ENCODE data around the gene BRIX1. TPM values are rescaled to one million over a fixed set of nuclear protein-coding genes. Genes with fewer than 3 reads are reported as not detected.

BRIX1 gene
- polyA plus RNA-seq, 2 of the 4 experiments (the other 2 are of a cell fraction): 67.3 to 88.5 TPM

GRCh38 chr5:34932947-34933346 is 17.4 kb downstream of the BRIX1 start:
- H3K4me3 ChIP-seq: no peak overlapping the region
- no peak for DNase-seq (ENCODE audit: low read depth in 1 of 2, low spot score in 1 of 2)
- POLR2A ChIA-PET: no interaction called here
- no peak for TF ChIP-seq TP53 (CRISPR knock-in tag; IDR thresholded peaks at IDR 0.05)
- TF ChIP-seq, protein P1, sequence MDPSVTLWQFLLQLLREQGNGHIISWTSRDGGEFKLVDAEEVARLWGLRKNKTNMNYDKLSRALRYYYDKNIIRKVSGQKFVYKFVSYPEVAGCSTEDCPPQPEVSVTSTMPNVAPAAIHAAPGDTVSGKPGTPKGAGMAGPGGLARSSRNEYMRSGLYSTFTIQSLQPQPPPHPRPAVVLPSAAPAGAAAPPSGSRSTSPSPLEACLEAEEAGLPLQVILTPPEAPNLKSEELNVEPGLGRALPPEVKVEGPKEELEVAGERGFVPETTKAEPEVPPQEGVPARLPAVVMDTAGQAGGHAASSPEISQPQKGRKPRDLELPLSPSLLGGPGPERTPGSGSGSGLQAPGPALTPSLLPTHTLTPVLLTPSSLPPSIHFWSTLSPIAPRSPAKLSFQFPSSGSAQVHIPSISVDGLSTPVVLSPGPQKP (IDR thresholded peaks at IDR 0.05; ENCODE audit: low read depth, low read length): no peak
- TF ChIP-seq CEBPB (IDR thresholded peaks at IDR 0.05): no peak
- CTCF ChIA-PET: no interaction called here
- H3K4me2 ChIP-seq: no peak overlapping the region
- H3K9me3 ChIP-seq: no peaks in the 10 kb centered on the region
- H3K27ac ChIP-seq: no peak overlapping the region
- H3K4me1 ChIP-seq: peaks cover 16% of the 10 kb centered on the region
- no peak for ATAC-seq
- no peak for FAIRE-seq
- 88% methylated on average over 2 of the region's 2 CpGs for WGBS (ENCODE audit: missing lambda C conversion rate)

DNA sequence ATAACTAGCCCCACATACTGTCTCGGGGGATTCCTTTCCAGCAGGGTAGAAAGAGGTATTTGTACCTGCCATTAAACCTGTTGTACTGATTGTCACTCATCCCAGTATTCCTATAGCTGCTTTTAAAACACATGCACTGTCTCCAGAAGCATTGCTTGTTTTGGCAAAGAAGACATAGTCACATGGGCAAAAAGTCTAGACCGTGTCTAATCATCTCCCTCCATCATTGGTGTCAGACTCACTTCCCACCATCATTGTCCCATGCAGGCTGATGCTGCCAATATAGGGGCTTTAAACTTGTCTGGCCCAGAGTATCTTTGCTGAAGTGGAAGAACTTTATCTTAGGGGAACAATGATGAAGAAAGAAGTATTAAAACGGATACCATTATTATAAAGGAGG is 26.4 kb downstream of the BRIX1 start:
- ChIA-PET CTCF (no interaction called here), POLR2A (no interaction called here)
- TF ChIP-seq CHD4 (IDR thresholded peaks at IDR 0.05; ENCODE audit: borderline replicate concordance) (no peak), POLR2AphosphoS2 (conservative IDR thresholded peaks at IDR 0.05; ENCODE audit: low read length) (no peak), PHF8 (IDR thresholded peaks at IDR 0.05; ENCODE audit: borderline replicate concordance, low read depth) (no peak), SREBF2 (IDR thresholded peaks at IDR 0.05) (no peak), NFE2L2 (conservative IDR thresholded peaks at IDR 0.05; ENCODE audit: low read length) (no peak), TP53 (CRISPR knock-in tag; IDR thresholded peaks at IDR 0.05) (no peak), JUNB (IDR thresholded peaks at IDR 0.05) (no peak), FOSB (CRISPR knock-in tag; IDR thresholded peaks at IDR 0.05) (no peak), HEYL (CRISPR knock-in tag; IDR thresholded peaks at IDR 0.05) (no peak), CBX8 (IDR thresholded peaks at IDR 0.05) (no peak), FOXS1 (CRISPR knock-in tag; IDR thresholded peaks at IDR 0.05) (no peak), ZSCAN20 (CRISPR knock-in tag; IDR thresholded peaks at IDR 0.05) (no peak), PBX3 (IDR thresholded peaks at IDR 0.05) (no peak), NR3C1 (IDR thresholded peaks at IDR 0.05) (no peak)
- TF ChIP-seq, protein P2, sequence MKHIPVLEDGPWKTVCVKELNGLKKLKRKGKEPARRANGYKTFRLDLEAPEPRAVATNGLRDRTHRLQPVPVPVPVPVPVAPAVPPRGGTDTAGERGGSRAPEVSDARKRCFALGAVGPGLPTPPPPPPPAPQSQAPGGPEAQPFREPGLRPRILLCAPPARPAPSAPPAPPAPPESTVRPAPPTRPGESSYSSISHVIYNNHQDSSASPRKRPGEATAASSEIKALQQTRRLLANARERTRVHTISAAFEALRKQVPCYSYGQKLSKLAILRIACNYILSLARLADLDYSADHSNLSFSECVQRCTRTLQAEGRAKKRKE (CRISPR knock-in tag; IDR thresholded peaks at IDR 0.05; ENCODE audit: low read depth): no peak
- TF ChIP-seq, protein P3, sequence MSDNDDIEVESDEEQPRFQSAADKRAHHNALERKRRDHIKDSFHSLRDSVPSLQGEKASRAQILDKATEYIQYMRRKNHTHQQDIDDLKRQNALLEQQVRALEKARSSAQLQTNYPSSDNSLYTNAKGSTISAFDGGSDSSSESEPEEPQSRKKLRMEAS (IDR thresholded peaks at IDR 0.05): no peak
- TF ChIP-seq, protein P4, sequence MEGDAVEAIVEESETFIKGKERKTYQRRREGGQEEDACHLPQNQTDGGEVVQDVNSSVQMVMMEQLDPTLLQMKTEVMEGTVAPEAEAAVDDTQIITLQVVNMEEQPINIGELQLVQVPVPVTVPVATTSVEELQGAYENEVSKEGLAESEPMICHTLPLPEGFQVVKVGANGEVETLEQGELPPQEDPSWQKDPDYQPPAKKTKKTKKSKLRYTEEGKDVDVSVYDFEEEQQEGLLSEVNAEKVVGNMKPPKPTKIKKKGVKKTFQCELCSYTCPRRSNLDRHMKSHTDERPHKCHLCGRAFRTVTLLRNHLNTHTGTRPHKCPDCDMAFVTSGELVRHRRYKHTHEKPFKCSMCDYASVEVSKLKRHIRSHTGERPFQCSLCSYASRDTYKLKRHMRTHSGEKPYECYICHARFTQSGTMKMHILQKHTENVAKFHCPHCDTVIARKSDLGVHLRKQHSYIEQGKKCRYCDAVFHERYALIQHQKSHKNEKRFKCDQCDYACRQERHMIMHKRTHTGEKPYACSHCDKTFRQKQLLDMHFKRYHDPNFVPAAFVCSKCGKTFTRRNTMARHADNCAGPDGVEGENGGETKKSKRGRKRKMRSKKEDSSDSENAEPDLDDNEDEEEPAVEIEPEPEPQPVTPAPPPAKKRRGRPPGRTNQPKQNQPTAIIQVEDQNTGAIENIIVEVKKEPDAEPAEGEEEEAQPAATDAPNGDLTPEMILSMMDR (IDR thresholded peaks at IDR 0.05): no peak
- TF ChIP-seq, protein P5, sequence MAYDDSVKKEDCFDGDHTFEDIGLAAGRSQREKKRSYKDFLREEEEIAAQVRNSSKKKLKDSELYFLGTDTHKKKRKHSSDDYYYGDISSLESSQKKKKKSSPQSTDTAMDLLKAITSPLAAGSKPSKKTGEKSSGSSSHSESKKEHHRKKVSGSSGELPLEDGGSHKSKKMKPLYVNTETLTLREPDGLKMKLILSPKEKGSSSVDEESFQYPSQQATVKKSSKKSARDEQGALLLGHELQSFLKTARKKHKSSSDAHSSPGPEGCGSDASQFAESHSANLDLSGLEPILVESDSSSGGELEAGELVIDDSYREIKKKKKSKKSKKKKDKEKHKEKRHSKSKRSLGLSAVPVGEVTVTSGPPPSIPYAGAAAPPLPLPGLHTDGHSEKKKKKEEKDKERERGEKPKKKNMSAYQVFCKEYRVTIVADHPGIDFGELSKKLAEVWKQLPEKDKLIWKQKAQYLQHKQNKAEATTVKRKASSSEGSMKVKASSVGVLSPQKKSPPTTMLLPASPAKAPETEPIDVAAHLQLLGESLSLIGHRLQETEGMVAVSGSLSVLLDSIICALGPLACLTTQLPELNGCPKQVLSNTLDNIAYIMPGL (CRISPR knock-in tag; IDR thresholded peaks at IDR 0.05; ENCODE audit: borderline replicate concordance): no peak
- WGBS (ENCODE audit: missing lambda C conversion rate): 90% methylated on average over 3 of the region's 3 CpGs
- no peak for DNase-seq (ENCODE audit: low read depth in 1 of 2, low spot score in 1 of 2)
- Histone ChIP-seq H3K9me3 (no peaks in the 10 kb centered on the region), H3K27ac (no peak overlapping the region), H3K4me2 (no peak overlapping the region), H3K4me1 (no peaks in the 10 kb centered on the region), H3K4me3 (no peak overlapping the region)
- ATAC-seq: no peak
- no peak for FAIRE-seq
